ENCODE data around the gene MVK.

GRCh38 chr12:109580684-109581333 lies 7.2 kb downstream of the MVK start:
- no peak for TF ChIP-seq CTCF (IDR thresholded peaks at IDR 0.05; ENCODE audit: insufficient read depth, low read length, poor library complexity, severe bottlenecking)
- TF ChIP-seq EZH2phosphoT487 (conservative IDR thresholded peaks at IDR 0.05; ENCODE audit: low read length) = no peak
